Neutrophil (primary cell): ENCODE results near the gene ENDOV.

Source experiments
- H3K27ac ChIP-seq: fragments of 200-600 bp; sonication (generic); 2 replicates; pipeline ENCODE4 v1.5.1; 2016; ENCODE audit warnings: mild to moderate bottlenecking, moderate library complexity
- H3K27me3 ChIP-seq: fragments of 200-600 bp; sonication (generic); 2 replicates; pipeline ENCODE4 v1.6.0; 2016; ENCODE audit warnings: mild to moderate bottlenecking
- H3K36me3 ChIP-seq: fragments of 200-600 bp; sonication (generic); 2 replicates; pipeline ENCODE4 v1.5.1; 2017
- H3K4me1 ChIP-seq, 2 experiments: fragments of 200-600 bp in 1 of 2; sonication (generic) in 1 of 2; 1 replicate in 1 of 2; 2 replicates in 1 of 2; pipeline versions ENCODE4 v1.5.1 to v1.6.1; 2013 to 2016; ENCODE audit warnings: low read depth in 1 of 2, low read length in 1 of 2, mild to moderate bottlenecking in 1 of 2, moderate library complexity in 1 of 2; ENCODE audit not compliant: control insufficient read depth in 1 of 2, insufficient read depth in 1 of 2
- H3K4me3 ChIP-seq, 2 experiments: fragments of 200-600 bp in 1 of 2; sonication (generic) in 1 of 2; 1 replicate in 1 of 2; 2 replicates in 1 of 2; pipeline ENCODE4 v1.5.1; 2013 to 2016; ENCODE audit warnings: low read depth in 1 of 2, low read length in 1 of 2, mild to moderate bottlenecking in 1 of 2, moderate library complexity in 1 of 2
- H3K9me3 ChIP-seq: fragments of 200-600 bp; sonication (generic); 2 replicates; pipeline ENCODE4 v1.5.1; 2016
- CTCF ChIP-seq: fragments of 200-600 bp; sonication (generic); IDR thresholded peaks from 2 replicates; pipeline ENCODE4 v1.5.1; 2016; ENCODE audit warnings: antibody characterized with exemption

The ENDOV gene

GRCh38 chr17:80431246-80432195 is 16.6 kb downstream of the ENDOV start:
- TF ChIP-seq CTCF, result no peak
- Histone ChIP-seq H3K36me3 (no peaks in the 10 kb centered on the region), H3K4me1 (peaks cover 0 to 5% of the 10 kb centered on the region in 2 experiments), H3K9me3 (no peaks in the 10 kb centered on the region), H3K27me3 (no peaks in the 10 kb centered on the region), H3K4me3 (no peak overlapping the region), H3K27ac (no peak overlapping the region)

- Histone ChIP-seq H3K4me1 (no peaks in the 10 kb centered on the region), H3K9me3 (no peaks in the 10 kb centered on the region), H3K4me3 (no peak overlapping the region), H3K36me3 (no peaks in the 10 kb centered on the region), H3K27ac (no peak overlapping the region), H3K27me3 (no peaks in the 10 kb centered on the region)
- no peak for TF ChIP-seq CTCF
Observed at GRCh38 chr17:80432350-80432955, 17.5 kb downstream of the ENDOV start.

- Histone ChIP-seq H3K27ac (no peak overlapping the region), H3K36me3 (no peaks in the 10 kb centered on the region), H3K27me3 (no peaks in the 10 kb centered on the region), H3K4me3 (no peak overlapping the region), H3K4me1 (no peaks in the 10 kb centered on the region), H3K9me3 (no peaks in the 10 kb centered on the region)
- no peak for TF ChIP-seq CTCF
Observed at GRCh38 chr17:80432961-80433550, 18.1 kb downstream of the ENDOV start.

GRCh38 chr17:80433916-80434666 is 19.1 kb downstream of the ENDOV start:
- H3K4me3 ChIP-seq, result no peak overlapping the region
- no peaks in the 10 kb centered on the region for H3K27me3 ChIP-seq
- no peaks in the 10 kb centered on the region for H3K4me1 ChIP-seq
- H3K9me3 ChIP-seq, result no peaks in the 10 kb centered on the region
- no peaks in the 10 kb centered on the region for H3K36me3 ChIP-seq
- no peak overlapping the region for H3K27ac ChIP-seq
- TF ChIP-seq CTCF, result no peak

GRCh38 chr17:80437532-80437931 is 22.6 kb downstream of the ENDOV start:
- no peak for TF ChIP-seq CTCF
- H3K9me3 ChIP-seq, result no peaks in the 10 kb centered on the region
- H3K4me3 ChIP-seq, result no peak overlapping the region
- H3K4me1 ChIP-seq, result no peaks in the 10 kb centered on the region
- no peaks in the 10 kb centered on the region for H3K27me3 ChIP-seq
- no peaks in the 10 kb centered on the region for H3K36me3 ChIP-seq
- H3K27ac ChIP-seq, result no peak overlapping the region
